Fibroblast of upper back skin (primary cell): ENCODE measurements around the gene ST8SIA2.
A peak's percentile ranks its signal among the peaks of the same experiment; 100 is the strongest.

ENCODE experiments used
- DNase-seq: peaks from one replicate; pipeline ENCODE4 v3.0.0-alpha.2; 2013

The ST8SIA2 gene

DNA sequence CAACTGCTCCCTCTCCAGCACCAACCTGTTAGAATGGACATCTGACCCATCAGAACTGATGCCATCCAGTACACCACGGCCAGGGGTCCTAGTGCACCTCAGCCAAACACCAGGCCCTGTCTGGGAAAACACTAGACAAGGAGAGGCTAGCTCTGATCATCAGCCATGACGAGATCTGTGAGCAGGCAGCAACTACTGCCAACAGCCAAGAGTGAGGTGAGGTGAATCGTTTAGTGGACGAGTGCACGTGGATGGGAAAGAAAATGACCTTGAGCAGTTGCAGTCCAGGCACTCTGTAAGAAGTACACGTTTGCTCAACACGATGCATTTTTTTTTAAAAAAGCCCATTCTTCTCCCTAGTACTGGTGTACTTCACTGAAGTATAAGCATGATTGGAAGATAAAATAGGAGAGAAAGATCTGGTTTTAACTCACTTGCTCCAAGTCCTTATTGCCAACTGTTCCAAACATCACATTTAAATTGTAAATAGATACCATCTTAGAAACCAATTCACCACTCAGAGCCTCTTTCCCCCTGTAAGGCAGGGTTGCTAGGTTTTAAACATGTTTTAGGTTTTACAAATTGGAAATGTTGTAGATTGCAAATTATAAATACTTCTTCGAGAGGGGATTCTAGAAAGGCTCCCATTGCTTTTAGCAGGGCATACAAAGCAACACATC is 5.7 kb downstream of the ST8SIA2 start:
- DNase-seq: no peak

DNA sequence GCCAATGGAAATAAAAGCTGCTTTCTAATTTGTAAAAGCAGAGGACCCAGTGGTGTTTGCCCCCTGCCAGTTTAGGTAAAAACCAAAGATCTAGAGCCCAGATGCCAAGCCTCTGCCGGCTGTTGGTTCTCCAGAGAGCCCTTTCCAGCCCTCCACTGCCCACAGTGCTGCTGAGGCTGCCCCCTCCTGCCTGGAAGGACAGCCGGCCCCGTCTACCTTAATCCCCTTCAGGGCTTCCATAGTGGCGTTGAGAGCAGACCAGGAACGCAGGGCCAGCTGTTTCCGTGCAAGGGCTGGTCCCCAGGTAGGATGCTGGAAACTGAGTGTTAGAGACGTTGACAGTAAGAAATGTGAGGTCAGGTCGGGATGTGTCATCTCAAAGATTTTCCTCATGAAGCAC is 6.9 kb downstream of the ST8SIA2 start:
- DNase-seq: no peak

DNA sequence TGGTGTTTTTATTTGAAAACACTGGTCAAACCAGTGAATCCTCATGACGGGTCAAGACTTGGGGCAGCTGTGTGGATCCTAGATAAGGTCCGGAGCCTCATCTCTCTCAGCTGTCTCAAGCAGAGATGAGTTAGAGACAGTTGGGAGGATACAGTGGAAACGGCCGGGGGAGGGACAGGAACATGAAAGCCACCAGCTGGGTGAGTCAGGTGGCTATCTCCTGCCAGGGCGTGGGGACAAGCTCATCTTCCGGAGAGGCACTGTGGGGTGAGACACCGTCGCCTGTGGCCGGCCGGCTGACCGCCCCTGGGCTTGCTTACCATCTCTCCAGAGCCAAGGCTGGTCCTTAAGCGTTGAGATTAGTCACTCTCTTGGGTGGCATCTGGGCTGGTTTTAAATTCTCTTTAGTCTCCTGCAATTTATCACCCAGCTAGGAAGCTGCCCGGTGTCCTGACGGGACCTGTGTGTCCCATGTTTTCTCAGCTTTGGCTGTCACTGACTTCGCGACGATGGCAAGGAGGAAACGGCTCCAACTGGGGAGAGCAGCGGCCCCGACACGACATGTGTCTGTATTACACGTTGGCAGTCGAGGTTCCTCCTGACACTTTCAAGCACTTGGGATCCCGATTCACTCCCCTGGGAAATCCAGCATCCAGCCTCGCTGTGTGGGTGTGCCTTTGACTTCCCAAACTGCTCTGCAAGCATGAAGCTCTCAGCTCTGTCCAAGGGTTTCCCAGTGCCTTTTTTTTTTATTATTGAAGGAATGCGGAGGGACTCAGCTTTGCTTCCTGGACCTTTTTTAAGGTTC is 7.5 kb downstream of the ST8SIA2 start:
- DNase-seq: no peak

DNA sequence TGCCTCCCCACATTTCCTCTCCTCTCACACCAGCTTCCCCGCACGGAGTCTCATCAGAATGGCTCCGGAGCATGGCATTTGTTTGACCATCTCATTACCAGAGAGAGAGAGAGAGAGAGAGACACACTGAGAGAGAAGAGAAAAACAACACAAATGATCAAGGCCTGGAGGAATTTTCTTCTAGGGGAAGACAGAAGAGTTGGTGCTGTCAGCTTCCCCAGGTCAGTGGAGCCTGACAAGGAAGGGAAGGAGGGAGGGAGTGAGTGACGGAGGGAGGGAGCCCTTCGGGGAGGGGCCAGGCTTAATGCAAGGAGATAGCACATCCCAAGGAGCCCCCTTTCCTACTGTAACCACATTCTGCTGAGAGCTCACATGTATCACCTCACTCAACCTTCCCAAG is 9.1 kb downstream of the ST8SIA2 start:
- no peak for DNase-seq

DNA sequence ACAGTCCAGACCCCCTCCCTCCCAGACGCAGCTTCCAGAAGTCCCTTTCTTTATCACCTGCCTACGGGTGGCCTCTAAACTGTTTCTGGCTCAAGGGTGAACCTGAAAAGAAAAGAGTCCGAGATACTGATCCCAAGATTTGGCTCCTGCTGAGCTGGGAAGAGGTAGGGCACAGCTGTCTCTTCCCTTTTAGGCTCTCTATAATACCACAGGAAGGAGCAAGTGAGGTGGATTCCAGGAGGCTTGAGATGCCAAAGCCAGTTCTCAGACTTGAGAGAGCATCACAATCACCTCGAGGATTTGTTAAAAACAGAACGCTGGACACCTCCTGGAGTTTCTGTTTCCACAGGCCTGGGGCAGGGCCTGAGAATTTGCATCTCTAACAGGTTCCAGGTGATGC is 12.3 kb downstream of the ST8SIA2 start:
- DNase-seq: no peak

DNA sequence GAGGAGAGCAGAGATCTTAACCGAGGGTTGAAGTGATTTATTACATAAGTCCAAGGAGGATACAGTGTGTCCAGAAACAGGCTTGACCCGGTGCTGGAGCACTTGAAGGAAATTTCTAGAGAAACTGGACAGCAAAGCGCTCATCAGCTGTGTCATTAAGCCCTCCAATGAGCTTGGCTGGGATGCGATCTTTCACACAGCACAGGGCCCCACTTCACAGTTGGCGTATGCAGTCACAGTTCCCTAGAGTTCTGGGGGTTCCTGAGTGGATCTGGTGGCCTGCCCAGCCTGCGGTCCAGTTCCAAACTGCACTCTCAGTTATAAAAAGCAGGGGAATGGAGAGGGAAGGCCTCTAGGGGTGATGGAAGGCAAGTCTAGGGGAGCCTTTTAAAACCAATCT is 13.6 kb downstream of the ST8SIA2 start:
- no peak for DNase-seq

DNA sequence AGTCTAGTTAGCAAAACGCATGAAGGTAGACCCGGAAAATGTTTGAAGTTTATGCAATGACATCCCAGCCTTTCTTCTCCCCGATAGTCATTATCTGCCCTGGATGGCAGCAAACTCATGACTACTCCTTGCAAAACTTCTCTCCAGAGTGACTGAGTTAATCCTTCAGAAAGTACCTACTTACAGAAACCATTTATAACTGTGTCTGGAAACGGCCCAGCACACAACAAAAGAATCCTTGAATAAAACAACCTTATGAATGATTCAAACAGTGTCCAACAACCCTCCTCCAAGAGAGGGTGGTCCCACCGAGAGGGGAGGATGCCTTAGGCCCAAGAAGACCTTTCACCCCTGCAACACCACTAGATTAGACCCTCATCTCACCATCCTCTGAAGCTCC is 14.2 kb downstream of the ST8SIA2 start:
- DNase-seq: no peak

DNA sequence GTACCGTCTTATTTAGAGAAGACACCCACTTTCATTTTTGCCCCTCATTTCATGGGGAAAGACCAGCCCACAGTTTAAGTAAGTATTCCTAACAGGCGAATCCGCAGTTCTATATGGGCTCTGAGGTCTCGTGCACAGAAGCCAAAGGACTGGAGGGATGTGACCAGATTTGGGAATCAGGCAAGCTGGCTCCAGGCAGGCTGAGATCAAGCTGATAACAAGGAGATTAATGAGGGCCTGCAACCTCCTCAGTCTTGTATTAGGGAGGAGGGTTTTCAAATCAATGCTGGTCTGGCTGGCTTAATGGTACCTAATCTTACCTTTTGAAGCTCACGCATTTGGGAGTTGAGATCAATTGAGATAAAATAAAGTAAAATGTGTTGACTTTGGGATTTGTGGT is 15.3 kb downstream of the ST8SIA2 start:
- DNase-seq: no peak

DNA sequence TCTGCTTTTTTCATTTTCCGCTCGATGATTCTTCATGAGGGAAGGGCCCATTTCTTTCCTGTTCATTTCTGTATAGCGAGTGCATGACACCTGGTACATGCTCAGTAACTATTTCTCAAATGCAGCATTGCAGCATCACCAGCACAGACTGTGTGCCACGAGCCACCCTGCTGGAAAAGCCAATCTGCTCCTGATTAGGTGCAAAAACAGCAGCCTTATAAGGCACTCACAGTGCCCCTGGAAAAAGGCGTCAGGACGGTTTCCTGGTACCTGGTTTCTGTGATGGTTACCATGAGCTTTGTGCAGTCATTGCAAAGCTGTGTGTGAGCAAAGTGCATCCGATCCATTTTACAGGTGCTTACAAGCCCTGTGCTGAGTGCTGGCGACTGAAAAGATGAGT is 15.8 kb downstream of the ST8SIA2 start:
- DNase-seq: no peak

DNA sequence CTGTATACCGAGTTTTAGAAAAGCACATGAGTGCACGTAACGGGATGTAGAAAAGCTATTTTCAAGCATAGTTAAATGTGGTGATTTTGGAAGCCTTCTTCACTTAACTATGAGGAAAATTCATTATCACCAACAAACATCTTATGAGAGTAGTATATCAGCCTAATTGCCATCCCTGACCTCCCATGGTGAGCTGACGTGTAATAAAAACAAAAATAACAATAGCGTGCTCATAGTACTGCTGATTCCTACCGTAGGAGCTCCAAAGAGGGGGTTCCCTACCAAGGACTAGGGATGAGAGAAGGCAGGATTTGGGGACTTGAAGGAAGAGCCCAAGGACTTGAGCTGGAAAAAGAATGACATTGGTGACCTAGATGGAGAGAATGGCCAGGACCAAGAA is 16.9 kb downstream of the ST8SIA2 start:
- no peak for DNase-seq

DNA sequence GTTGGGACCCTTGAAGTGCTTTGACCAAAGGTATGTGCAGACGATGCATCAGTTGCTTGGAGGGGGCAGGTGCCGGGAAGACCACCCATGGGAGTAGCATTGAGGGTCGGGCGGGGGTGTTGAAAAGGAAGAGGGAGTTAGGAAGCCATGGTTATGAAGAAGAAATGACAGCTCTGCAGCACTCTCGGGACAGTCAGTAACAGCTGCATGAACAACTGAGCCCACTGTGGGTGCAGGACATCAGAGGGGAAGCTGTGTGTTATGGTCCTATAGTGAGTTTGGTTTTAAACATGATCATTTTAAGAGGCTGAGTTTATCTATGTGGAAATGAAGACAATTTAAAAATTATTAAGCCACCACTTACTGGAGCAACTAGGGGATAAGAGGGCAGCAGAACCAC is 17.6 kb downstream of the ST8SIA2 start:
- DNase-seq: no peak

DNA sequence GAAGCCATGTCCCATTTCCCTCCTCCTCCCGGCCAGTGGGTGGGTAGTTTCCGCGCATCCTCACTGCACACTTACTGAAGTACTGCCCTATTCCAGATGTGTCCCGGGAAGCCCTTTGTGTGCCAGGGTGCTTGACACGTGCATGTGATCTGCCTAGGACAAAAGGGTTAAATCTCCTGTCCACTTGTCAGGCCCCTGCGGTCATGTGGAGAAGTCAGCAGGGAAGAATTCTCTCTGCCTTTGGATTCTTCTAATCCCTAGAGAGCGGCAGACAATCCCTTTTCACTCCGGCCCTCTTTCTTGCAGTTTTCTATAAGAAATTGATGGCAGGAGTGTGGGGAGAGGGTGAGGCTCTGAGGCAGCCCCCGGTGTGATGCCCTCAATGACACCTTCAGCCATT is 19.8 kb downstream of the ST8SIA2 start:
- DNase-seq: peak; percentile 24

DNA sequence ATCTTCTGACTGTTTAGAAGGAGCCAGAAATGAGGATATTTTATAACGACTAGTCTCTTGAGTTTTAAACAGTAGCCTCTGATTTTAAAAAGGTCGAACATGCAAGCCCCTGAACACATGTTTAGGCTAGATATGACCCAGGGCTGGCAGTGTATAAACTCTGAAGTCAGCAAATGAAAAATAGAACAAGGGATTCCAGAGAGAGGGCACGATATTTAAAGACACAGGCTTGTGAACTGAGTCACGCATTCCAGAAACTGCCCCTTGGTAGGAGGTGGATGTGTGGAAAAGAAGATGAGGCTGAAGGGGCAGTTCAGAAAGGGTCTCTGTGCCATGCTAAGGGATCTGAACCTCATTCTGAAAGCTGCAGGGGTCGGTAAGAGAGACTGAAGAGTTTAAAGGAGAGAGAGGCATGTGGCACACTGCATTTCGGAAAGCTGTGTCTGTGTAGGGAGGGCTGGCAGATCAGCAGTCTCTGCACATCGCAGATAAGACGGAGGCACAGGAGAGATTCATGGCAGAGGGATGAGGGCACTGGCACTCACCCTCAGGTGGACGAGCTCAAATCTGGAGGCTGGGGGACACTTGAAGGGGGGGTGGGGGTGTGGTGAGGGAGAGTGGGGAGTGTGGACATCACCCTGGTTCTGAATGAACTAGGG is 22.1 kb downstream of the ST8SIA2 start:
- DNase-seq: peak; percentile 18

DNA sequence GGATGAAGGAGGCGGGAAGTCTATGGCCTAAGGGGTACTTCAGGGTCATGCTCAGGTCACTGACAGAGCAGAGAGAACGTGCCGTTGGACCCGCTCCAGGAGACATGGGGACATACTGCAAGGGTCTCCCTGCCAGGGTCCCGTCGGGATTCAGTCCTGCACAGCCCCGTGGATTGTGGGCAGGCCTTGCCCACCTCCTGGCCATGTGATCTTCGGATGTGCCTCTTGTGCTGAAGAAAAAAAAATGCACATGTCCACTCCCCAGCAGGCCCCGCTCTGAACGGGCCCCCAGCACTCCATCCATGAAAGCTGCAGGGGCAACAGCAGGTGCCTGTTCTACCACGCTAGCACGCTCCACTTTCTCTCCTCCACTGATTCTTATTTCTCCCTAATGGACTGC is 22.9 kb downstream of the ST8SIA2 start:
- DNase-seq: no peak

DNA sequence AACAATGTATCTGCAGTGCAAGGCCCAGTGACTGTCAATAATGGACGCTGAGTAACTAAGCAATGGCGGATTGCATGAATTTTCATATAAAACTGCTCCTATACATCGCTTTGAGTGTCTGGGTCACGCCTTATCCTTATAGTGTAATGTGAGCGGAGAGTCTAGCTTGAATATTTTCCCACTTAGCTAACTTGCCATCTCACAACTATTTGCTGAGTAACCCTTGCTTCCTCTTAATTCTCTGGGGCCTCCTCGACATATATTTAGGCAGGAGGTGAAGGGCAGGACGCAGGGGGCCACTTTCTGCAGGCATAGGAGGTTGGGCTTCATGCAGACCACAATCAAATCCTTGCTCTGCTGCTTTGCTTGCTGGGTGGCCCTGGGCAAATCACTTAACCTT is 24.0 kb downstream of the ST8SIA2 start:
- DNase-seq: peak; percentile 43

DNA sequence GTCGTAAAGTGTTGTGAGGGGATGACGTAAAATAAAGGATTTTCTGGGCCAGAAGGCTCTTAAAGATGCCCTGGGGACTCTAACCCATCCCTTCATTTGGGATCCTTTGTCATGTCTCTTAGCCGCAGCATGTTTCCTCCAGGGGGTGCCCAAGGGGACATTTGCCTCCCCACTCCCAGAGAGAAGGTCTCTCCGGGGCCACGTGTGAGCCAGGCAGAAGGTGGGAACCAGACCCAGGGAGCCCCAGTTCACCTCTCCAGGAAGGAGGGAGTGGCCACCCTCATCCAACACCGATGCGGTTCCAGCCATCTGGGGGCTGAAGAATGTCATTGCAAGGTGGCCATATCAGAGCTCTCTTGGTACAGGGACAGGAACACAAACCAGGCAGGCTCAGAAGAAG is 25.2 kb downstream of the ST8SIA2 start:
- DNase-seq: no peak

DNA sequence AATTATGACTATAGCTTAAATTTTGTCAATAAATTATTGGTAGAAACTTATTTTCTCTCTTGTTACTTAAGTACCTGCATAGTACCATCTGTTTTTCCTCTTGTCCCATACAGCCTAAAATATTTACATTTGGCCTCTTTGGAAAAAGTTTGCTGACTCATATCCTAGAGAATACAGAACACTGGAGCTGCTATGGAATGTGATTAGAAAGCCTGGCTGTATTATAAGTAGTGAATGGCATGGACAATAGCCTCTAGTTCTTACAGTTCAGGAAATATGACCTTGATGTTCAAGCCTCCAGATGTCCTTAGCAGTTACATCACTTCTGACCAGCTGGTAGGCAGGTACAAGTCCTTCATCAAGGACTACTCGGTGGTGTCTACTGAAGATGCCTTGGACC is 28.3 kb downstream of the ST8SIA2 start:
- peak; percentile 75 for DNase-seq

DNA sequence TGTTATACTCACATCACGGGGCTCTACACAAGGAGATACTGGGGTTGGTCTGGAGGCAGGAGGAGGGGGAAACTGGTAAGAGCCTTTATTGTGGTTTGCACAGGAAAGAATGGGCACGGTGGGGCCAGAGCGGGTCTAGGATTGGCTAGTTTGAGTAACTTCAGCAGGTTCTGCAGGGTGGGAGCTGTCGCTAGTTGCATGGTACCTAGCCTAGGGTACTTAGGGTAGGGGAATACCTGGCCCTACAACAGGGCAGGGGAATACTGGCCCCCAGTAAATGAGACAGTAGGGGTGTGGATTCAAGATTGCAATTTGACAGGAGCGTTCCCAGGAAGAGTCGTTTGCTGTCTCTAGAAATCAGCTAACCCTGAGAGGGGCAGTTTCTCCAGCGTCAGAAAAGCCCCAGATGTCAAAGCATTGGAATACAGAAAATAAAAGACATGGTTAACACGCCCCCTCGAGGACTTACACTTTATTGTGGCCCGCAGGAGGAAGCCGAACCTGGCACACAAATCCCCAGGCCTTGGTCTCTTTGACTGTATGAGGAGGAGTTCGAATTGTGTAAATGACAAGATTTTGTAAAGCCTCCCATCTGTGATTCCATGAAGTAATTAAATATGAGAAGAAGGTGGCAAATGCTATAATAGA is 32.0 kb downstream of the ST8SIA2 start:
- no peak for DNase-seq

DNA sequence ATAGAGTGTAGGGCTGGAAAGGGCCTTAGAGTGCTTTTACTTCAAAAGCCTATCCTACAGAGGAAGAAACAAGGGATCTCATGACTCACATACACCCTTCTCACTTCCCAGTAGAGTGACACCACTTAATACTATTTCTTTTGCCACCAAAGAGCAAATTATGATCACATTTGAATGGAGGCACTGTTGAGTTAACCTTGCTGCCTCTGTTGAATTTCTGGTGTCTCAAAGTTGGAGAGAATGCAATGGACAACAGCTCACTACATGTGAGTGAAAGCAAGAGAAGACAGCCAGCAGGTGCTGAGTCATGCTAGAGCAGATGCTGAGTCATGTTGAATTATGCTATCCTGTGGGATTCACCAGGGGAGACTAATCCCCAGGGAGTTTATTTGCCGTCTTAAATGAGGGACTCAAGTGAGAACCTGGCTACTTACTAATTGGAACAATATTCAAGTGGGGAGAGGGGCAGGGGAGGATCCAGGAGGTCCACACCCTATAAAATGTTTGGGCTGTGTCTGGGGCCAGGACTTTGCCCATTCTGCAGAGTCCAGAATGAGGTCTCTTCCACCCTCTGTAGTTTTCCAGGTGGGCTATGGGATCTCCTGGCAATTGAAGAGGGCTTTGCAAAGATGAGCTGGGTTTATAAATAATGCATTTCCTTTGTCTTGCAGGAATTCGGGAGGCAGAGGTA is 35.8 kb downstream of the ST8SIA2 start:
- peak; percentile 95 for DNase-seq

DNA sequence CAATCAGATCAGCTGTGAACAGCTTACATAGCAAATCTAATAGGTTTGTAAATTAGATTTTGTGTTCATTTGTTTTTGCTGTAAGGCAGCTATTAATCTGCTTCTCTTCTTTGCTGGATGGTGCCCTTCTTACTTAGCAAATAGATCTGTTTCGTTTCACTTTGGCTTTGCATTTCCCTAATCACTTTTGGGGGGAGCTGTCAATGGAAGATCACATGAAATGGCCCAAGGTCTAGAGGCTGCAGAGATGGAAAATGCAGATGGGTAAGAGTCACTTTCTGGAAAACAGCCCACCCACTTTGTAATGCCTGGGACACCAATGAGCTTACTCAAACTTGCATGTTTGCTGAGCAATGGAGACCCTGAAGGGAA is 36.4 kb downstream of the ST8SIA2 start:
- DNase-seq: peak; percentile 69

DNA sequence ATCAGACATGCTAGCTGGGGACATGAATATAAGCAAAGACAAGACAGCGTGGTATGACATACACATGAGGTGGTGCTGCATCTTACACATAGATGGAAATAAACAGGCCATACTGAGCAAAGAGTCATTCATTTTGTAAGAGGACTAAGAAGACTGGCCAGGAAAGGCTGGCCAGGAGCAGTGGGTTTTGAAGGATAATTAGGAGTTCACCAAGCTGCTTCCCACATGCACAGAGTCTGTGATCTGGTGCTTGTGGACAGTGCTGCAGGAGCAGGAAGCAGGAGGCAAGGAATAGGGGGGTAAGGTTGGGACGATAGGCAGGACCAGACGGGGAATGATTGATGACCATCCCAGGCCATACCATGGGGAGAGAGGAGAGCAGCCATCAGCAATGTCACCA is 41.5 kb downstream of the ST8SIA2 start:
- no peak for DNase-seq

DNA sequence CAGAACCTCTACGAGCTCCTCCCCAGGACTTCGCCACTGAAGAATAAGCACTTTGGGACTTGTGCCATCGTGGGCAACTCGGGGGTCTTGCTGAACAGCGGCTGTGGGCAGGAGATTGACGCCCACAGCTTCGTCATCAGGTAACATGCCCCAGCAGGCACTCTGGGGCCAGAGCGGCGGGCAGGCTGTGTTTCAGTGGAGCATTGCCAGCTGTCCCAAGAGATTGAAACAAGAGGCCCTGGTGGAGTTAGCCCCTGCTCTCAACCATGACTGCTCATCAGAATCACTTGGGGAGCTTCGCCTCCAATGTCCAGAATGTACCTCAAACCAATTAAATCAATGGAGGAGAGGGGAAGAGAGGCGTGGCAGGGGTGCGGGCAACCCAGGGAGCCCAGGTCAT is 44.8 kb downstream of the ST8SIA2 start:
- DNase-seq: no peak

DNA sequence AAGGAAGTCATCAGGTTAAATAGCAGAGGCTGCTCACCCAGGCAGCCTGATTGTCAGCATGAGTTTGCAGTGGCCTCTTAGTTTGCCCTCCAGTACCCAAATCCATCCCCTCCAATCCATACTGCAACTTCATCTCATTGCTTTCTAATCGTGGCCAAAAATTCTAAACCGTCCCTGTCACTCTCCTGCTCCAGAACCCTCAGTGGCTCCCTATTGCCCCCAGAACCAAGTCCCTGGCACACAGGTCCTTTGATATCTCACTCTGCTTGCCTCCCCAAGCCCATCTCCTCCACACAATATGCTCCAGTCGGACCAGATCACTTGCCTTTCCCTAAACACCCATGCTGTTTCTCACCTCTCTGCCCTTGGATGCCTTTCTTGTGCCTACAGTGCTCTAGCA is 49.7 kb downstream of the ST8SIA2 start:
- no peak for DNase-seq
